Fibroblast of lung (primary cell): ENCODE measurements around the gene TMEM178B.

Experiments used
- EZH2 ChIP-seq: IDR thresholded peaks from 2 replicates; pipeline ENCODE4 v1.5.1; 2012; ENCODE audit warnings: low read length, control low read depth, mild to moderate bottlenecking; ENCODE audit errors: missing control alignments
- TF ChIP-seq, protein P1 (sequence below), 2 donors: IDR thresholded peaks in 1 of 2; conservative IDR thresholded peaks in 1 of 2; 1 replicate in 1 of 2; 2 replicates in 1 of 2; pipeline ENCODE4 v1.5.1; 2011 to 2012; ENCODE audit warnings: low read length in 2 of 2, control low read depth in 1 of 2, inconsistent platforms in 1 of 2, low read depth in 1 of 2, mild to moderate bottlenecking in 1 of 2

DNA sequence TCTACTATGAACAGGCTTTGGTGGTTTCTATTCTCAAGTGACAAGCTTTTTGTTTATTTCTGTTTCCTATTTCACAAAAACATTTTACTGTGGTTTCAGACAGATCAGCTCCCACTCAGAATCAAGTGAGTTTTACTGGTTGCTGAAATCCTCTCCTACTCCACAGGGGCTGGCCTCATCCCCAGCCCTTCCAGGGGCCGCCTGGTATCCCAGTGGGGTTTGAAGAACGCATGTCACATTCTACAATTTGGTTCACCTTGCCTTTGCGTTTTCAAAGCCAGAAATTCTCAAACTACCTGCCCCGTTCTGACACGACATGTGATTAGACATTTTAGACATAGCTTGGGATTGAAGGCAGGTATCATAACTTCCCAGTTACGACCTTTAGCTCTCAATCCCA lies 316.5 kb downstream of the TMEM178B start:
- TF ChIP-seq, protein P1, sequence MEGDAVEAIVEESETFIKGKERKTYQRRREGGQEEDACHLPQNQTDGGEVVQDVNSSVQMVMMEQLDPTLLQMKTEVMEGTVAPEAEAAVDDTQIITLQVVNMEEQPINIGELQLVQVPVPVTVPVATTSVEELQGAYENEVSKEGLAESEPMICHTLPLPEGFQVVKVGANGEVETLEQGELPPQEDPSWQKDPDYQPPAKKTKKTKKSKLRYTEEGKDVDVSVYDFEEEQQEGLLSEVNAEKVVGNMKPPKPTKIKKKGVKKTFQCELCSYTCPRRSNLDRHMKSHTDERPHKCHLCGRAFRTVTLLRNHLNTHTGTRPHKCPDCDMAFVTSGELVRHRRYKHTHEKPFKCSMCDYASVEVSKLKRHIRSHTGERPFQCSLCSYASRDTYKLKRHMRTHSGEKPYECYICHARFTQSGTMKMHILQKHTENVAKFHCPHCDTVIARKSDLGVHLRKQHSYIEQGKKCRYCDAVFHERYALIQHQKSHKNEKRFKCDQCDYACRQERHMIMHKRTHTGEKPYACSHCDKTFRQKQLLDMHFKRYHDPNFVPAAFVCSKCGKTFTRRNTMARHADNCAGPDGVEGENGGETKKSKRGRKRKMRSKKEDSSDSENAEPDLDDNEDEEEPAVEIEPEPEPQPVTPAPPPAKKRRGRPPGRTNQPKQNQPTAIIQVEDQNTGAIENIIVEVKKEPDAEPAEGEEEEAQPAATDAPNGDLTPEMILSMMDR (conservative IDR thresholded peaks at IDR 0.05 in 1 of 2, IDR thresholded peaks at IDR 0.05 in 1 of 2; ENCODE audit: low read depth in 1 of 2, low read length in 2 of 2) = no peak
- no peak for TF ChIP-seq EZH2
